ENCODE results near the gene UACA.

The UACA gene

DNA sequence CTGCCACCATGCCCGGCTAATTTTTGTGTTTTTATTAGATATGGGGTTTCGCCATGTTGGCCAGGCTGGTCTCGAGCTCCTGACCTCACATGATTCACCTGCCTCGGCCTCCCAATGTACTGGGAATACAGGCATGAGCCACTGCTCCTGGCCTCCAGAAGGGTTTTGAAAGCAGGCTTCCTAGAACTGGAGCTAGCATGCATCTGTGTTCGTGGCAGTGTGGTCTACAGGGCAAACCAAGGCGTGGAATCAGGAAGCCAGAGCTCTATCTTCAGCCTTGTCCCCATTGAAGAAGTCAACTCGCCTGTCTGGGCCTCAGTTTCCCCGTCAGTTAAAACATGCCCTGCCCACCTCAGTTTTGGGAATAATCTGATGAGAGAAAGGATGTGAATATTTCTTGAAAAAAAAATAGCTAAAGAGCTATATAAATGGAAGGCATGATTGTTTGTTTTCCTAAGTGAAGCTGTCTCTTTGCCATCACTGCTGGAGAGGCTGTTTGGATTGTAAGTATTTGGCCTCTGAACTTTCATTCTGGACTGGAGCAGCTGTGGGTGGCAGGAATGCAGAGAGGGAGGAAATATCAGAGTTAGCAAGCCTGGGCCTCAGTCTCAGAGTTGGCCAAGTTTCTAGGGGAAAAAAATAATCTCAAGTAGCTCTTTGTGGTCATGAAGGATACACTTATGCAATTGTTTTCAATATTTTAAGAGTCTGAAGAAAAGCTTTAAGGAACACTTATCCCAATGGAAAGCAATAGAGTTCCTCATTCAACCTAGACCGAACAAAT lies 36.5 kb upstream of the UACA start:
- no peak overlapping the region for H3K9ac ChIP-seq (ENCODE audit: insufficient read length)
- no peaks in the 10 kb centered on the region for H3K36me3 ChIP-seq (ENCODE audit: insufficient read depth, low read length)
- no peak for DNase-seq (ENCODE audit: low read depth, low spot score)
- H3K4me3 ChIP-seq: no peak overlapping the region
- no peak overlapping the region; the same call in 1 of the 2 replicates for H3K27ac ChIP-seq
- H3K9me3 ChIP-seq (ENCODE audit: low read depth, low read length): no peaks in the 10 kb centered on the region
- no peak for TF ChIP-seq FOXP2 (optimal IDR thresholded peaks at IDR 0.05; ENCODE audit: control extremely low read depth, extremely low read length, insufficient read depth)
- TF ChIP-seq EZH2 (IDR thresholded peaks at IDR 0.05): no peak
- TF ChIP-seq POLR2AphosphoS5 (IDR thresholded peaks at IDR 0.05; ENCODE audit: borderline replicate concordance, low read depth, low read length): no peak

GRCh38 chr15:70797464-70797863 lies 34.1 kb upstream of the UACA start:
- H3K27ac ChIP-seq: no peak overlapping the region
- no peak for DNase-seq (ENCODE audit: low read depth, low spot score)
- H3K9ac ChIP-seq (ENCODE audit: insufficient read length): no peak overlapping the region
- H3K4me3 ChIP-seq: no peak overlapping the region
- no peak for TF ChIP-seq FOXP2 (optimal IDR thresholded peaks at IDR 0.05; ENCODE audit: control extremely low read depth, extremely low read length, insufficient read depth)
- TF ChIP-seq POLR2AphosphoS5 (IDR thresholded peaks at IDR 0.05; ENCODE audit: borderline replicate concordance, low read depth, low read length): no peak
- no peak for TF ChIP-seq EZH2 (IDR thresholded peaks at IDR 0.05)
- H3K9me3 ChIP-seq (ENCODE audit: low read depth, low read length): no peaks in the 10 kb centered on the region
- no peaks in the 10 kb centered on the region for H3K36me3 ChIP-seq (ENCODE audit: insufficient read depth, low read length)

DNA sequence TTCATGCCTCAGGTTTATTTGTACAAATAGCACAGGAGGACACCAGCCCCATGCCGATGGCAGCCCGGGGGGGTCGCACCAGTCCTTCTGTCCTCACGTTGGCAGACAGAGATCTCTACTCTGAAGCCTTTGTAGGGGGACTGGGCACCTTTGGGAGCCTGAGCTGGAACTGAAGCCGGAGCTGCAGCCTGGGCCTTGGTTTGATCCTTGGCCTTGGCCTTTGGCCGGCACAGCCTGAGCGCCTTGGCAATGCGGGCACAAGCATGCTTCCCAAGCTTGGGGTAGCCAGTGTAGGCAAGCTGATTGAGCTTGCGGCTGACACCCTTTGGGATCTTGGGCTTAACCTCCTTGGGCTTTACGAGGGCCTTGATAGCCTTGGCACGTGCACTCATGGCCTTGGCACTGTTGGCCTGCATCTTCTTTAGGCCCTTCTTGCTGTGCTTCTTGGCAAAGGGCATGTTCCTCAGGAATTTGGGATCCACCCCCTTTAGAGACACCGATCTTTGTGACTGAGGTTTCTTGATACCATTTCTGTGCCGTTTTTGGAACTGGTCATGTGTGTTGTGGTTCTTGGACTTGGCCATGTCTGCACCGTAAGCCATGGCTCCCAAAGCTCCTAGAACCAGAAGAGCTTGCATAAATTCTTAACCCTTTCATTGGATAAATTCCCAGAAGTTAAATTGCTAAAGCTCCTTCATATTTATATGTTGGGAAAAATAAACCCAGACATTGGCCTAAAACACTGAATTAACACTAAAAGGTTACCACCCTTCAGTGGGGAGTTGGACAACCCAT lies 33.4 kb upstream of the UACA start:
- H3K27ac ChIP-seq: no peak overlapping the region
- no peak overlapping the region for H3K9ac ChIP-seq (ENCODE audit: insufficient read length)
- no peak for TF ChIP-seq POLR2AphosphoS5 (IDR thresholded peaks at IDR 0.05; ENCODE audit: borderline replicate concordance, low read depth, low read length)
- TF ChIP-seq EZH2 (IDR thresholded peaks at IDR 0.05): no peak
- TF ChIP-seq FOXP2 (optimal IDR thresholded peaks at IDR 0.05; ENCODE audit: control extremely low read depth, extremely low read length, insufficient read depth): no peak
- no peaks in the 10 kb centered on the region for H3K36me3 ChIP-seq (ENCODE audit: insufficient read depth, low read length)
- no peak for DNase-seq (ENCODE audit: low read depth, low spot score)
- H3K9me3 ChIP-seq (ENCODE audit: low read depth, low read length): no peaks in the 10 kb centered on the region
- H3K4me3 ChIP-seq: no peak overlapping the region

DNA sequence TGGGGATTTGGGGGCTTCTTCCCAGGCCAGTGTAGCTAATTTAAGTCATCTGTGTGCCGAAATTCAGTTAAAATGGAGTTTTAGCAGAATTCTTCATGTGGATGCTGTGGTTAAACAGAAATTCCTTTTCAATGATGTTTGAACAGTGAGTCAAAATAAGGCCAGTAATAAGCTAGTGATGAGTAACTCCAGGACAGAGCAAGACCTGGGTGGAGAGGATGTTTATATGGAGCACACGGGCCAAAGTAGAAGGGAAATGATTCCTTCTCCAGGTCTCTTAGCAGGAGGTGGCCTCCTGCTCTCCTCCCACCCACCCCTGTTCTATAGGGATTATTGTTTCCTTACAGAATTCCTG lies 31.9 kb upstream of the UACA start:
- Histone ChIP-seq H3K4me3 (no peak overlapping the region), H3K9ac (ENCODE audit: insufficient read length) (no peak overlapping the region), H3K27ac (no peak overlapping the region), H3K9me3 (ENCODE audit: low read depth, low read length) (no peaks in the 10 kb centered on the region), H3K36me3 (ENCODE audit: insufficient read depth, low read length) (no peaks in the 10 kb centered on the region)
- no peak for TF ChIP-seq FOXP2 (optimal IDR thresholded peaks at IDR 0.05; ENCODE audit: control extremely low read depth, extremely low read length, insufficient read depth)
- TF ChIP-seq EZH2 (IDR thresholded peaks at IDR 0.05): no peak
- TF ChIP-seq POLR2AphosphoS5 (IDR thresholded peaks at IDR 0.05; ENCODE audit: borderline replicate concordance, low read depth, low read length): no peak
- no peak for DNase-seq (ENCODE audit: low read depth, low spot score)

DNA sequence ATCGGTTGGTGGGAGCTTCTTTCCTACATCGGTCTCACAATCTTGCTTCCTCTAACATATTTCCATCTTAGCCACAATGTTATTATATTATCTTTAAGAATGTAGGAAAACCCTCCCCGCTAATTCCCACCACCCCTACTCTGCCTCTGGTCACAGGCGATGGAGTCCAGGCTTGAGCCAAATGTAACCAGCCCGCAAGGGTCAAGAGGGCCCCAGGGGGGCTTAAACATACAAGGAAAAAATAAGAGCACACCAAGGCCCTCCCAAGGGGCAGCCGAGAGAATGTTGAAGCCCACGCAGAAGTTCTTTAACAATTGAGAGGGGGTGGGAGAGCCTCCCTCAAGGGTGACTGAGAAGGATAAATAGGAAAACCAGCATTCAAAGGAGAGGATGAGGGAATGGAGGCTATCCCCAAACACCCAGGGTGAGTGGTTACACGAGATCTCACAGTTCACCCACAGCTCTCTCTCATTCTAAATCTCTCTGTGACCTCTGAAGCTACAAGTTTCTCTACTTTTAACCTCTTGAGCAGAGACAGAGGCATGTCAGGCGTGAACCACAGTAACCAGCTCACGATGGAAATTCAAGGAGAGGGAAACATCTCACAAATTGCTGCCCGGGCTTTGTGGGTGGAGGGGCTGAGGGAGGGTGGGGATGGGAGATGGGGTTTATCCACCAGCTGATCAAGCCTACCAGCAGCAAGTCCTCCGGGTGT lies 31.4 kb upstream of the UACA start:
- H3K9me3 ChIP-seq (ENCODE audit: low read depth, low read length): no peaks in the 10 kb centered on the region
- no peak overlapping the region for H3K27ac ChIP-seq
- H3K36me3 ChIP-seq (ENCODE audit: insufficient read depth, low read length): no peaks in the 10 kb centered on the region
- no peak overlapping the region for H3K9ac ChIP-seq (ENCODE audit: insufficient read length)
- no peak overlapping the region for H3K4me3 ChIP-seq
- no peak for DNase-seq (ENCODE audit: low read depth, low spot score)
- no peak for TF ChIP-seq FOXP2 (optimal IDR thresholded peaks at IDR 0.05; ENCODE audit: control extremely low read depth, extremely low read length, insufficient read depth)
- TF ChIP-seq POLR2AphosphoS5 (IDR thresholded peaks at IDR 0.05; ENCODE audit: borderline replicate concordance, low read depth, low read length): no peak
- no peak for TF ChIP-seq EZH2 (IDR thresholded peaks at IDR 0.05)

GRCh38 chr15:70793694-70794093 lies 30.3 kb upstream of the UACA start:
- Histone ChIP-seq H3K9me3 (ENCODE audit: low read depth, low read length) (no peaks in the 10 kb centered on the region), H3K9ac (ENCODE audit: insufficient read length) (no peak overlapping the region), H3K36me3 (ENCODE audit: insufficient read depth, low read length) (no peaks in the 10 kb centered on the region), H3K27ac (no peak overlapping the region), H3K4me3 (no peak overlapping the region)
- no peak for TF ChIP-seq FOXP2 (optimal IDR thresholded peaks at IDR 0.05; ENCODE audit: control extremely low read depth, extremely low read length, insufficient read depth)
- TF ChIP-seq EZH2 (IDR thresholded peaks at IDR 0.05): no peak
- TF ChIP-seq POLR2AphosphoS5 (IDR thresholded peaks at IDR 0.05; ENCODE audit: borderline replicate concordance, low read depth, low read length): no peak
- DNase-seq (ENCODE audit: low read depth, low spot score): no peak

DNA sequence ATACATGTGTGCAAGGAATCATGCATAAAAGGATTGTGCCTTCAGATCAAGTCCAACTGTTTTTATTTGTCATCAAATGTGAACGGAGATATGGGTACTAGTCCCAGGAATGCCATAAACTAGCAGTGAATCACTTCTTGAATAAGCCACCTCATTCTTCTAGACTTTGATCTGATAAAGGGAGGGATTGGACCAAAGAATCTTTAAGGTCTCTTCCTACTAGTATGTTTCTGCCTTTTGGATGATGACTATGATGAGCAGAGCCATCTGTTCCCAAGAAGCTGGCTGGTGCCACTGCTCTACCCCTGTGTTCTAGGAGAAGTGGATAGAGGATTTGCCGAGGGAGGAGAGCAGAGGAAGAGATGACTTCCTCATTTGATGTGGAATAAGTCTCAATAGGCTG lies 28.8 kb upstream of the UACA start:
- no peak overlapping the region for H3K27ac ChIP-seq
- no peak for DNase-seq (ENCODE audit: low read depth, low spot score)
- H3K36me3 ChIP-seq (ENCODE audit: insufficient read depth, low read length): no peaks in the 10 kb centered on the region
- TF ChIP-seq POLR2AphosphoS5 (IDR thresholded peaks at IDR 0.05; ENCODE audit: borderline replicate concordance, low read depth, low read length) (no peak), EZH2 (IDR thresholded peaks at IDR 0.05) (no peak), FOXP2 (optimal IDR thresholded peaks at IDR 0.05; ENCODE audit: control extremely low read depth, extremely low read length, insufficient read depth) (no peak)
- no peaks in the 10 kb centered on the region for H3K9me3 ChIP-seq (ENCODE audit: low read depth, low read length)
- H3K4me3 ChIP-seq: no peak overlapping the region
- no peak overlapping the region for H3K9ac ChIP-seq (ENCODE audit: insufficient read length)

GRCh38 chr15:70791259-70791658 lies 27.9 kb upstream of the UACA start:
- no peak overlapping the region for H3K9ac ChIP-seq (ENCODE audit: insufficient read length)
- TF ChIP-seq POLR2AphosphoS5 (IDR thresholded peaks at IDR 0.05; ENCODE audit: borderline replicate concordance, low read depth, low read length) (no peak), EZH2 (IDR thresholded peaks at IDR 0.05) (no peak), FOXP2 (optimal IDR thresholded peaks at IDR 0.05; ENCODE audit: control extremely low read depth, extremely low read length, insufficient read depth) (no peak)
- H3K9me3 ChIP-seq (ENCODE audit: low read depth, low read length): no peaks in the 10 kb centered on the region
- no peak overlapping the region for H3K4me3 ChIP-seq
- DNase-seq (ENCODE audit: low read depth, low spot score): no peak
- H3K36me3 ChIP-seq (ENCODE audit: insufficient read depth, low read length): no peaks in the 10 kb centered on the region
- no peak overlapping the region for H3K27ac ChIP-seq

Measured in SK-N-MC (cell line).